Chondrocyte (in vitro differentiated cells): ENCODE results near the gene MLX. TPM values are rescaled to one million over a fixed set of nuclear protein-coding genes. Genes with fewer than 3 reads are reported as not detected.

ENCODE experiments used
- DNase-seq: peaks from one replicate; pipeline ENCODE4 v3.0.0; 2021; ENCODE audit warnings: mixed read lengths, low spot score
- H3K27ac Mint-ChIP-seq: one replicate; pipeline ENCODE4 v1.8.0; 2021; ENCODE audit warnings: mild to moderate bottlenecking, moderate library complexity, mixed read lengths; ENCODE audit not compliant: unreplicated experiment
- H3K27me3 Mint-ChIP-seq: 2 replicates; pipeline ENCODE4 v1.8.0; 2021; ENCODE audit warnings: low read depth, mixed read lengths
- H3K36me3 Mint-ChIP-seq: 2 replicates; pipeline ENCODE4 v1.8.0; 2021; ENCODE audit warnings: low read depth, mixed read lengths
- H3K4me1 Mint-ChIP-seq: 2 replicates; pipeline ENCODE4 v1.8.0; 2021; ENCODE audit warnings: low read depth, mild to moderate bottlenecking, mixed read lengths
- H3K4me3 Mint-ChIP-seq: one replicate; pipeline ENCODE4 v1.8.0; 2021; ENCODE audit warnings: mild to moderate bottlenecking, moderate library complexity, mixed read lengths; ENCODE audit not compliant: unreplicated experiment
- H3K9me3 Mint-ChIP-seq: 2 replicates; pipeline ENCODE4 v1.8.0; 2021; ENCODE audit warnings: low read depth, mixed read lengths
- CTCF ChIP-seq: fragments of 200-600 bp; sonication (generic); IDR thresholded peaks from 2 replicates; pipeline ENCODE4 v1.5.0; 2021; ENCODE audit warnings: antibody characterized with exemption, mild to moderate bottlenecking, moderate library complexity
- total RNA-seq: library from RNA; stranded (reverse); gene quantifications from 3 replicates; pipeline ENCODE4 v1.2.1, GENCODE V29; 2021

Gene MLX
- total RNA-seq, 1 donor from 2014 or later = 30.3 TPM

- Mint-ChIP-seq H3K27ac (peak overlapping the region; percentile 64), H3K27me3 (no peaks in the 10 kb centered on the region)
- TF ChIP-seq CTCF = no peak
These were observed 19.8 kb downstream of the MLX start for GRCh38 chr17:42586514-42587230.

GRCh38 chr17:42590886-42591285, 24.0 kb downstream of the MLX start:
- H3K27me3 Mint-ChIP-seq = no peaks in the 10 kb centered on the region
- H3K9me3 Mint-ChIP-seq = no peaks in the 10 kb centered on the region
- H3K27ac Mint-ChIP-seq = no peak overlapping the region
- H3K36me3 Mint-ChIP-seq = peaks cover 21% of the 10 kb centered on the region
- no peak overlapping the region for H3K4me3 Mint-ChIP-seq
- no peak for TF ChIP-seq CTCF
- H3K4me1 Mint-ChIP-seq = peaks cover 2% of the 10 kb centered on the region
- DNase-seq = no peak

More at GRCh38 chr17:42586514-42587230, 19.8 kb downstream of the MLX start:
- peaks cover 31% of the 10 kb centered on the region for H3K36me3 Mint-ChIP-seq
- peaks cover 2% of the 10 kb centered on the region for H3K4me1 Mint-ChIP-seq
- no peaks in the 10 kb centered on the region for H3K9me3 Mint-ChIP-seq
- no peak overlapping the region for H3K4me3 Mint-ChIP-seq
- DNase-seq = peak; percentile 33

GRCh38 chr17:42591411-42591810, 24.5 kb downstream of the MLX start:
- H3K9me3 Mint-ChIP-seq = no peaks in the 10 kb centered on the region
- DNase-seq = peak; percentile 25
- H3K4me1 Mint-ChIP-seq = peaks cover 2% of the 10 kb centered on the region
- peaks cover 23% of the 10 kb centered on the region for H3K36me3 Mint-ChIP-seq
- no peak overlapping the region for H3K4me3 Mint-ChIP-seq
- H3K27me3 Mint-ChIP-seq = no peaks in the 10 kb centered on the region
- no peak for TF ChIP-seq CTCF
- H3K27ac Mint-ChIP-seq = no peak overlapping the region

GRCh38 chr17:42596386-42596785, 29.5 kb downstream of the MLX start:
- H3K27ac Mint-ChIP-seq = no peak overlapping the region
- no peak for DNase-seq
- TF ChIP-seq CTCF = no peak
- H3K4me1 Mint-ChIP-seq = peaks cover 9% of the 10 kb centered on the region
- peaks cover 4% of the 10 kb centered on the region for H3K36me3 Mint-ChIP-seq
- H3K27me3 Mint-ChIP-seq = no peaks in the 10 kb centered on the region
- no peaks in the 10 kb centered on the region for H3K9me3 Mint-ChIP-seq
- no peak overlapping the region for H3K4me3 Mint-ChIP-seq

- no peak for TF ChIP-seq CTCF
- Mint-ChIP-seq H3K4me3 (no peak overlapping the region), H3K9me3 (no peaks in the 10 kb centered on the region), H3K36me3 (peaks cover 2% of the 10 kb centered on the region), H3K27me3 (no peaks in the 10 kb centered on the region), H3K4me1 (peaks cover 9% of the 10 kb centered on the region), H3K27ac (peak overlapping the region; percentile 22)
- DNase-seq = no peak
These were observed 32.0 kb downstream of the MLX start for GRCh38 chr17:42598905-42599304.
